Measurements from ENCODE around the gene OLFML2A.

DNA sequence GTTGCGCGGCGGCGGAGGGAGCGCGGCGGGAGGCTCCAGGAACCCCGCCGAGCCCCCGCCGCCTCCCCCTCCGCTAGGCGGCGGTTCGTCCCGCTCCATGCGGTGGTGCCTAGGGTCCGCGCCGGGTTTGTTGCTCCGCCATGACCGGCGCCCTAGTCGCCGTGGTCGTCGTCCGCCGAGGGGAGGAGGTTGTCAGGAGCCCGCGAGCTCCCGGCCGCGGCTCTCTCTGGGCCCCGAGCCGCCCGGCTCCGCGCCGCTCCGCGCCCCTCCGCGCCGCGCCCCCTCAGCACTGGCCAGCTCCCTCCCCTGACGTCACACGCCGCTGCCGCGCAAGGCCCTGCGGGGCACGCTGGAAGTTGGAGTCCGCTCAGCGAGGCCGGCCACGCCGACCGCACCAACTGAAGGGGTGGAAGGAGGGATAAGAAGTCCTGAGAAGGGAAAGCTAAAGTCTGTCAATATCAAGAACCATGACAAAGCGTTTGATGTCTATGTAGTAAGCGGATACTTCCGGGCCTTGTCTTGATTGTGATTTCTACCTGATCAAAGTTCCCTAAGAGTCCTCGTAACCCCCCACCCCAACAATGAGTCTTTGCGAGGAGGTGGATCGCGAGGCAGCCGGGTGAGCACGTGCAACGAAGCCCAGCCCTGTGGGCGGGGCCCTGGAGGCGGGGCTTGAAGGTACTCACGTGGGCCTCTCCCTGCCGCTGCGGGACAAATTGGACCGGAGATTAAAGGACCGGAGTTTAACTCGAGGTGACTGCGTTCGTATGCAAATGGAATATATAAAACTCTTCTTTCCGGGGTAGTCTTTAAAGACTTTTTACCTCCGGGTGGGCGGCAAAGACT is 5.7 kb upstream of the OLFML2A start, which contains the start of gene NR6A1:
- TF ChIP-seq GATA2 (IDR thresholded peaks at IDR 0.05; ENCODE audit: low read depth, low read length) (no peak), GATA3 (IDR thresholded peaks at IDR 0.05; ENCODE audit: low read depth, low read length) (no peak)
